ENCODE results near the gene SLC4A1. TPM values are rescaled to one million over a fixed set of nuclear protein-coding genes. Genes with fewer than 3 reads are reported as not detected.

Gene SLC4A1
- total RNA-seq, 1 experiment from 2014 or later: not detected

DNA sequence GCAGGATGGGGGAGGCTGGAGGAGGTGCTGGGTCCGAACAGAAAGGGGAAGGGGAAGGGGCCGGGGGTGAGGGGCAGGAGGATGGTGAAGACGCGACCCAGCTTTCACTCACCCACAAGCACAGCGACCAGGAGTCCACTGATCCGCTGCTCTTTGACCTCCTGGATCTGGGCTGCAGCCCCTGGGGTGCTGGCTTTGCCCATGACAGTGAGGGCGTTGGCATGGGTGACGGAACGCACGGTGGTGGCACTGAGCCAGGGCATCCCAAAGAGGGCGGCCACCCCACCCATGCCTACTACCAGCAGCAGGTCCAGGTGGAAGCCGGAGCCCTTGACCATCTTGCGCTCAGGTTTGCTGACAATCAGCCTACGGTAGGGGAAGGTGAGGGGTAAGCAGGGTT is 14.9 kb downstream of the SLC4A1 start:
- Histone ChIP-seq H3K9me3 (ENCODE audit: low read length) (no peaks in the 10 kb centered on the region), H3K27me3 (ENCODE audit: low read length) (no peaks in the 10 kb centered on the region), H3K4me1 (ENCODE audit: insufficient read depth, low read length) (no peaks in the 10 kb centered on the region), H3K36me3 (ENCODE audit: low read depth, low read length) (no peaks in the 10 kb centered on the region), H3K4me2 (ENCODE audit: low read length) (no peak overlapping the region), H3K27ac (ENCODE audit: low read length) (no peak overlapping the region), H2AFZ (ENCODE audit: low read length) (no peak overlapping the region), H3K9ac (ENCODE audit: low read length) (no peak overlapping the region), H3F3A (ENCODE audit: low read length, unreplicated experiment) (no peaks in the 10 kb centered on the region), H4K20me1 (ENCODE audit: low read length) (no peaks in the 10 kb centered on the region), H3K79me2 (ENCODE audit: low read length) (no peaks in the 10 kb centered on the region), H3K9me2 (replicated peaks; ENCODE audit: low read length) (no peaks in the 10 kb centered on the region), H3K4me3 (ENCODE audit: low read length) (no peak overlapping the region)
- no TSS peak for BruUV-seq (replicated peaks)
- ATAC-seq (no peak), DNase-seq (no peak)
- ChIA-PET CTCF (no interaction called here), POLR2A (ENCODE audit: unreplicated experiment) (interaction anchor here (0.5 kb wide), 1 partner anchor 132 kb away, joined by 3 read pairs; no protein-coding TSS in a partner anchor)
- TF ChIP-seq EZH2phosphoT487 (IDR thresholded peaks at IDR 0.05; ENCODE audit: borderline replicate concordance, low read length): no peak
- TF ChIP-seq EZH2 (IDR thresholded peaks at IDR 0.05; ENCODE audit: low read length, unreplicated experiment): no peak
- no peak for TF ChIP-seq CTCF (conservative IDR thresholded peaks at IDR 0.05; ENCODE audit: low read depth, low read length)
- intact Hi-C loops (cut with micrococcal nuclease): no loop called here

- Histone ChIP-seq H3K9me3 (ENCODE audit: low read length) (no peaks in the 10 kb centered on the region), H3K4me1 (ENCODE audit: insufficient read depth, low read length) (no peaks in the 10 kb centered on the region), H4K20me1 (ENCODE audit: low read length) (no peaks in the 10 kb centered on the region), H3F3A (ENCODE audit: low read length, unreplicated experiment) (no peaks in the 10 kb centered on the region), H3K27ac (ENCODE audit: low read length) (no peak overlapping the region), H3K9ac (ENCODE audit: low read length) (no peak overlapping the region), H3K79me2 (ENCODE audit: low read length) (no peaks in the 10 kb centered on the region), H2AFZ (ENCODE audit: low read length) (no peak overlapping the region), H3K4me2 (ENCODE audit: low read length) (no peak overlapping the region), H3K9me2 (replicated peaks; ENCODE audit: low read length) (no peaks in the 10 kb centered on the region), H3K36me3 (ENCODE audit: low read depth, low read length) (no peaks in the 10 kb centered on the region), H3K27me3 (ENCODE audit: low read length) (no peaks in the 10 kb centered on the region), H3K4me3 (ENCODE audit: low read length) (no peak overlapping the region)
- DNase-seq: no peak
- ChIA-PET POLR2A (ENCODE audit: unreplicated experiment) (no interaction called here), CTCF (no interaction called here)
- intact Hi-C loops (cut with micrococcal nuclease): no loop called here
- no peak for ATAC-seq
- no TSS peak for BruUV-seq (replicated peaks)
- no peak for TF ChIP-seq EZH2 (IDR thresholded peaks at IDR 0.05; ENCODE audit: low read length, unreplicated experiment)
- no peak for TF ChIP-seq CTCF (conservative IDR thresholded peaks at IDR 0.05; ENCODE audit: low read depth, low read length)
- no peak for TF ChIP-seq EZH2phosphoT487 (IDR thresholded peaks at IDR 0.05; ENCODE audit: borderline replicate concordance, low read length)
These were observed 16.9 kb downstream of the SLC4A1 start for GRCh38 chr17:44251062-44251461.

DNA sequence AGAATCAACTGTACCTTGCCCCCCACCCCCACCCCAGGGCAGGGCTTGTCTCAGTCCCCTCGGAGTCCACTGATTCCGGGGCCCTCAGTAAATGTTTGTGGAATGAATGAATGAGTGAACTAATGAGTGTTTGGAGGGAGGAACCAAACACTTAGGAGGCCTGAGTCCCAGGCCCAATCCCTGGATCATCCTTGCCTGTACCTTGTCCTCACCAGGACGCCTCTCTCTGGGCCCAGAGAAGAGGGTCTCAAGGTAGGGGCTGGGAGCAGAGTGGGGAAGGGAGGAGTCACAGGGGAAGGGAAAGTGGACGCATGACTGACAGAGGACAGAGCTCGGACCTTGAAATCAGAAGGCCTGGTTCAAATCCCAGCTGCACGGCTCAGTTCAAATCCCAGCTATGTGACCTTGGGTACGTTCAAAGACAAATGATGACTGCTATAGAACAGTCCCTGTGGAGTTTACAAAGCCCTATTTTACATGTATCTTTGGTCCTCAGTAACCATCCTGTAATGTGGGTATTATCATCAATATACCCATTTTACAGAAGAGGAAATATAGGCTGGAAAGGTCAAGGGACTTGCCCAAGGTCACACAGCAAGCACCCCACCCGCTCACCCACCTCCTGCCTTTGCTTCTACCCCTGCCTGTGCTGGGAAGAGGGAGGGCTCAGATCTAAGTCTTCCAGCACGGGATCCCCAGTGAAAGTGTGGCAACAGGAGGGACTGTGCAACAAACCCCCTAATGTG is 18.3 kb downstream of the SLC4A1 start:
- no peak overlapping the region for H3K4me3 ChIP-seq (ENCODE audit: low read length)
- H3F3A ChIP-seq (ENCODE audit: low read length, unreplicated experiment): no peaks in the 10 kb centered on the region
- POLR2A ChIA-PET (ENCODE audit: unreplicated experiment): no interaction called here
- H3K27ac ChIP-seq (ENCODE audit: low read length): no peak overlapping the region
- no peak overlapping the region for H3K4me2 ChIP-seq (ENCODE audit: low read length)
- intact Hi-C loops (cut with micrococcal nuclease): no loop called here
- no peaks in the 10 kb centered on the region for H3K9me3 ChIP-seq (ENCODE audit: low read length)
- TF ChIP-seq EZH2 (IDR thresholded peaks at IDR 0.05; ENCODE audit: low read length, unreplicated experiment): no peak
- no peak for TF ChIP-seq EZH2phosphoT487 (IDR thresholded peaks at IDR 0.05; ENCODE audit: borderline replicate concordance, low read length)
- no peak for TF ChIP-seq CTCF (conservative IDR thresholded peaks at IDR 0.05; ENCODE audit: low read depth, low read length)
- H3K27me3 ChIP-seq (ENCODE audit: low read length): no peaks in the 10 kb centered on the region
- H3K36me3 ChIP-seq (ENCODE audit: low read depth, low read length): no peaks in the 10 kb centered on the region
- no peak overlapping the region for H2AFZ ChIP-seq (ENCODE audit: low read length)
- no peaks in the 10 kb centered on the region for H4K20me1 ChIP-seq (ENCODE audit: low read length)
- DNase-seq (no peak), ATAC-seq (no peak)
- no peaks in the 10 kb centered on the region for H3K4me1 ChIP-seq (ENCODE audit: insufficient read depth, low read length)
- H3K9me2 ChIP-seq (replicated peaks; ENCODE audit: low read length): no peaks in the 10 kb centered on the region
- H3K79me2 ChIP-seq (ENCODE audit: low read length): no peaks in the 10 kb centered on the region
- H3K9ac ChIP-seq (ENCODE audit: low read length): no peak overlapping the region
- BruUV-seq (replicated peaks): no TSS peak
- CTCF ChIA-PET: interaction anchor here (0.6 kb wide), 1 partner anchor 59 kb away, joined by 3 read pairs; the partner anchor contains the start of gene RUNDC3A

Data from PC-3 (cell line).